NB4 (cell line): ENCODE data around the gene APOC1.

Source experiments
- DNase-seq: peaks from one replicate; pipeline ENCODE4 v3.0.0; 2010; ENCODE audit warnings: low read depth
- H3K4me3 ChIP-seq: one replicate; pipeline ENCODE4 v1.5.1; 2011; ENCODE audit warnings: mild to moderate bottlenecking, low read depth, low read length, moderate library complexity
- MYC ChIP-seq: IDR thresholded peaks from 2 replicates; pipeline ENCODE4 v1.6.1; 2011; ENCODE audit warnings: low read depth, low read length
- POLR2A ChIP-seq: IDR thresholded peaks from 2 replicates; pipeline ENCODE4 v1.6.1; 2011; ENCODE audit warnings: mild to moderate bottlenecking; ENCODE audit not compliant: insufficient read length; ENCODE audit errors: extremely low read depth
- TF ChIP-seq, protein P1 (sequence below): IDR thresholded peaks from one replicate; pipeline ENCODE4 v1.5.1; 2012; ENCODE audit warnings: low read depth, low read length
- TF ChIP-seq, protein P2 (sequence below): IDR thresholded peaks from 2 replicates; pipeline ENCODE4 v1.6.1; 2011; ENCODE audit warnings: low read depth, low read length

APOC1 gene

DNA sequence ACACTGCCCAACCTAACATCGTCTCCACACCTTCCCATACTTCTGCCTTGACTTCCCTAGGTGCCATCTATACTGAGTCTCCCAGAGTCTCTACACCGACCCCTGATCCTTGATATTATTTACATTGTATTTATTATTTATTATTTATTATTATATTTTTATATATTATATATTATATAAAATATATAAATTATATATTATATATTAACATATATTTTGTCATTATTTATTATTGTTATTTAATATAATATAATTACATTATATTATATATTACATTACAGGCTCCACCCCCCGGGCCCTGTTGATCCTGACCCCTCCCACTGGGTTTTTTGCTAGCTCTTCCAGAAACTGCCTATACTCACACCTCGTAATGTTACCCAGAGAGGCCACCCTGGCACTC, 41.7 kb upstream of the APOC1 start:
- TF ChIP-seq, protein P1, sequence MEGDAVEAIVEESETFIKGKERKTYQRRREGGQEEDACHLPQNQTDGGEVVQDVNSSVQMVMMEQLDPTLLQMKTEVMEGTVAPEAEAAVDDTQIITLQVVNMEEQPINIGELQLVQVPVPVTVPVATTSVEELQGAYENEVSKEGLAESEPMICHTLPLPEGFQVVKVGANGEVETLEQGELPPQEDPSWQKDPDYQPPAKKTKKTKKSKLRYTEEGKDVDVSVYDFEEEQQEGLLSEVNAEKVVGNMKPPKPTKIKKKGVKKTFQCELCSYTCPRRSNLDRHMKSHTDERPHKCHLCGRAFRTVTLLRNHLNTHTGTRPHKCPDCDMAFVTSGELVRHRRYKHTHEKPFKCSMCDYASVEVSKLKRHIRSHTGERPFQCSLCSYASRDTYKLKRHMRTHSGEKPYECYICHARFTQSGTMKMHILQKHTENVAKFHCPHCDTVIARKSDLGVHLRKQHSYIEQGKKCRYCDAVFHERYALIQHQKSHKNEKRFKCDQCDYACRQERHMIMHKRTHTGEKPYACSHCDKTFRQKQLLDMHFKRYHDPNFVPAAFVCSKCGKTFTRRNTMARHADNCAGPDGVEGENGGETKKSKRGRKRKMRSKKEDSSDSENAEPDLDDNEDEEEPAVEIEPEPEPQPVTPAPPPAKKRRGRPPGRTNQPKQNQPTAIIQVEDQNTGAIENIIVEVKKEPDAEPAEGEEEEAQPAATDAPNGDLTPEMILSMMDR, result no peak
- no peak for TF ChIP-seq MYC
- TF ChIP-seq POLR2A, result no peak
- TF ChIP-seq, protein P2, sequence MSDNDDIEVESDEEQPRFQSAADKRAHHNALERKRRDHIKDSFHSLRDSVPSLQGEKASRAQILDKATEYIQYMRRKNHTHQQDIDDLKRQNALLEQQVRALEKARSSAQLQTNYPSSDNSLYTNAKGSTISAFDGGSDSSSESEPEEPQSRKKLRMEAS, result no peak

DNA sequence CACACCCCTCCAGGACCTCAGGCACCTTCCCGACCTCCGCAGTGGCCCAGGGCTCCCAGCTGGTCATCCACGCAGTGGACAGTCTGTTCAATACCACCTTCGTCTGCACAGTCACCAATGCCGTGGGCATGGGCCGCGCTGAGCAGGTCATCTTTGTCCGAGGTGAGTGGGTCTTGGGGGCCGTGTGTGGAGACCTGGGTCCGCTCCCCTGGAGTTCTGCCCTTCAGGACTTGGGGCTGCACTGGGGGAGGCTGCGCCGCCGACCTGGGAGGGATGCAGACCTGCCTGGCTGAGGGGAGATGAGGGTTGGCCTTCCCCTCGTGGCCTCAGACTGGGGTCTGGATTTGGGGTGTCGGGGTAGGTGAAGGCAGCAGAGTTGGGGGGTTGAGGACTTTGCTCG, 40.1 kb upstream of the APOC1 start:
- no peak overlapping the region for H3K4me3 ChIP-seq
- no peak for DNase-seq
- TF ChIP-seq, protein P1, result no peak
- TF ChIP-seq POLR2A, result no peak
- TF ChIP-seq, protein P2, result no peak
- TF ChIP-seq MYC, result no peak

More for the DNA sequence above, 41.7 kb upstream of the APOC1 start:
- no peak overlapping the region for H3K4me3 ChIP-seq
- no peak for DNase-seq

DNA sequence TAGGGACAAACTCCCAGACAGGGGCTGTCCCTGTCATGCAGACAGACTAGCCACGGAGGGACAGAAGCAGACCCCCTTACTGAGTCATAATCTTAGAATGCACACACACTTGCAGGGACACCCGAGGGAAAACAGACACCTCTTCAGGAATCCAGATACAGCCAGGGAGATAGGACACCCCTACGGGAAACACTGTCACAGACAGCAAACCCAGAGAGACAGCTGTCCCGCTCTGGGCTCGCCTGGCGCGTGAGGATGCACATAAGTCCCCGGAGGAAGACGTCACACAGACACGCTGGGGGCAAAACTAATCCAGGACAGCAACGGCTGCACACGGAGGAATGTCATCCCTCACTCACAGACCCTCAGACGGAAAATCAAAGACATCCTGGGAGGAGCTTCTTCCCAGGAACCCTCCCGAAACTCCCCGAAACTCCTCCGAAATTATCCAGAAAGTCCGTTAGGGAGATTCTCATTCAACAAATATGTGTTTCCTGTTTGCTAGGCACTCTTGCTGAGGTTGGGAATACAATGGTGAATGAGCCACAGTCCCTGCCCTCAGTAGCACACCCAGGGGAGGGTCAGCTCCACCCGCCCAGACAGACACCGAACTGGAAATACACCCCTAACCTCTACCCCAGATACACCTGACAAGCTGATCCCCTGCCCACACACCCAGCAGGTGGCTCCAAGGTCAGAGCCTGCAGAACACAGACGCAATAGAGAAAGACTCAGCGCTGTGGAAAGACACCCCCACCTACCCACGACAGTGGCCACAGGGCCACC, 38.5 kb upstream of the APOC1 start:
- TF ChIP-seq, protein P1, result no peak
- TF ChIP-seq POLR2A (no peak), MYC (no peak)
- TF ChIP-seq, protein P2, result no peak
- DNase-seq, result no peak
- H3K4me3 ChIP-seq, result no peak overlapping the region

DNA sequence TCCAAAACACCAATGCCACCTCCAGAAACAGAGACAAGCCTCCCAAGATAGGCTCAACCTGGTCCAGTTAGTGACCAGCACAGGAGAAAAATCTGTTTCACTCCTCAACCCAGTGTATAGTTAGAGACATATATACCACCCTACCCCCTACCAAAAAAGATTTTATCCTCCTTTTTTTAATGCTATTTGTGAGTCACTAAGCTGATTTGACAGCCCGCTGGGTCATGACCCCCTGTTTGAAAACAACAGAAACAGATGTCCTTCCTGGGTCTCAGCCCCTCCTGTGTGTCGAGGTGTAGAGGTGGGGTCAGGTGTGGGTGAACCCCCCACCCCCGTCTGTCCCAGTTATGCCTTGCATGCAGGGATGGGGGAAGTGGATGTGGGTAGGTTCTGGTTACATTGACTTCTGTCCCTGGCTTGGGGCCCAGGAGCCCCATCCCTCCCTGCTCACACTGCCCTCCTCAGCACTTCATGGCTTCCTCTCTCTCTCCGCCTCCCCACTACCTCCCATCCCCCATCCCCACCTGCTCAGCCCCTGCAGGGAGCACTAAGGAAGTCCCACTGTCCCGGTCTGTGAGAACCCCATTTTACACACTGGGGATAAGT, 37.4 kb upstream of the APOC1 start:
- TF ChIP-seq POLR2A, result no peak
- TF ChIP-seq, protein P2, result no peak
- TF ChIP-seq, protein P1, result no peak
- no peak for TF ChIP-seq MYC
- no peak for DNase-seq
- no peak overlapping the region for H3K4me3 ChIP-seq

DNA sequence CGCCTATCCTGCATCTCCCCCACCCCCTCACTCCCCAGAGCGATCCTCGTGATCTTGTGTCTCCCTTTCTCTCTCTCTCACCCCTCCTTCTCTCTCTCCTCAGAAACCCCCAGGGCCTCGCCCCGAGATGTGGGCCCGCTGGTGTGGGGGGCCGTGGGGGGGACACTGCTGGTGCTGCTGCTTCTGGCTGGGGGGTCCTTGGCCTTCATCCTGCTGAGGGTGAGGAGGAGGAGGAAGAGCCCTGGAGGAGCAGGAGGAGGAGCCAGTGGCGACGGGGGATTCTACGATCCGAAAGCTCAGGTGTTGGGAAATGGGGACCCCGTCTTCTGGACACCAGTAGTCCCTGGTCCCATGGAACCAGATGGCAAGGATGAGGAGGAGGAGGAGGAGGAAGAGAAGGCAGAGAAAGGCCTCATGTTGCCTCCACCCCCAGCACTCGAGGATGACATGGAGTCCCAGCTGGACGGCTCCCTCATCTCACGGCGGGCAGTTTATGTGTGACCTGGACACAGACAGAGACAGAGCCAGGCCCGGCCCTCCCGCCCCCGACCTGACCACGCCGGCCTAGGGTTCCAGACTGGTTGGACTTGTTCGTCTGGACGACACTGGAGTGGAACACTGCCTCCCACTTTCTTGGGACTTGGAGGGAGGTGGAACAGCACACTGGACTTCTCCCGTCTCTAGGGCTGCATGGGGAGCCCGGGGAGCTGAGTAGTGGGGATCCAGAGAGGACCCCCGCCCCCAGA, 36.1 kb upstream of the APOC1 start:
- TF ChIP-seq, protein P2, result no peak
- TF ChIP-seq, protein P1, result no peak
- TF ChIP-seq POLR2A (no peak), MYC (no peak)
- H3K4me3 ChIP-seq, result no peak overlapping the region
- no peak for DNase-seq
